T1000 (cell line): Measurements from ENCODE around the gene GNE.

Experiments used
- DNase-seq: peaks from one replicate; lab custom pipeline; 2025; ENCODE audit warnings: mixed read lengths; lab: John Stamatoyannopoulos, UW

GNE gene

GRCh38 chr9:36169166-36169565, 89.1 kb downstream of the GNE start, which contains the start of gene CCIN:
CCIN (plus strand) TSS chr9:36169388; CDS start chr9:36169503, 115 bp downstream.
- no peak for DNase-seq

GRCh38 chr9:36166168-36166927, 91.9 kb downstream of the GNE start:
- DNase-seq: peak; percentile 70

- DNase-seq: no peak
Measured at GRCh38 chr9:36165826-36166167, 92.5 kb downstream of the GNE start.

GRCh38 chr9:36164989-36165388, 93.3 kb downstream of the GNE start:
- DNase-seq: no peak
